ENCODE measurements around the gene SIRT3. TPM values are rescaled to one million over a fixed set of nuclear protein-coding genes. Genes with fewer than 3 reads are reported as not detected.
A peak's percentile ranks its signal among the peaks of the same experiment; 100 is the strongest.

Gene SIRT3
- total and polyA plus RNA-seq, 8 donors, result 7.7 to 25.1 (median 11.8) TPM

GRCh38 chr11:230431-230830, 5.7 kb downstream of the SIRT3 start:
- FAIRE-seq (no peak), ATAC-seq (no peak), DNase-seq (peak in 1 of 6 donors; percentile 26)
- TF ChIP-seq CTCF (IDR thresholded peaks at IDR 0.05), result no peak
- H3K27me3 ChIP-seq, result no peaks in the 10 kb centered on the region
- no peaks in the 10 kb centered on the region for H3K36me3 ChIP-seq
- H3K4me1 ChIP-seq, result peaks cover 0 to 6% (median 6%) of the 10 kb centered on the region in 3 donors
- 93 to 97% methylated on average over 10 of the region's 10 CpGs for WGBS, 2 donors
- H3K4me3 ChIP-seq, result no peak overlapping the region
- no peak overlapping the region for H3K27ac ChIP-seq
- H3K9me3 ChIP-seq, result no peaks in the 10 kb centered on the region
- intact Hi-C loops (cut with DNase I), result no loop called here

- DNase-seq (no peak), ATAC-seq (no peak), FAIRE-seq (no peak)
- H3K27ac ChIP-seq, result no peak overlapping the region
- intact Hi-C loops (cut with DNase I), result no loop called here
- no peaks in the 10 kb centered on the region for H3K27me3 ChIP-seq
- H3K36me3 ChIP-seq, result no peaks in the 10 kb centered on the region
- 76 to 90% methylated on average over 6 of the region's 6 CpGs for WGBS, 2 donors
- H3K4me3 ChIP-seq, result no peak overlapping the region
- TF ChIP-seq CTCF (IDR thresholded peaks at IDR 0.05), result no peak
- H3K9me3 ChIP-seq, result no peaks in the 10 kb centered on the region
- H3K4me1 ChIP-seq, result no peaks in the 10 kb centered on the region
These were observed 8.2 kb downstream of the SIRT3 start for GRCh38 chr11:227824-228379.

- no peak for FAIRE-seq
- no peaks in the 10 kb centered on the region for H3K36me3 ChIP-seq
- no peak for TF ChIP-seq CTCF (IDR thresholded peaks at IDR 0.05)
- H3K4me1 ChIP-seq, result no peaks in the 10 kb centered on the region
- intact Hi-C loops (cut with DNase I), result no loop called here
- DNase-seq, result peak in 1 of 6 donors; percentile 30
- H3K9me3 ChIP-seq, result no peaks in the 10 kb centered on the region
- H3K4me3 ChIP-seq, result no peak overlapping the region
- H3K27ac ChIP-seq, result no peak overlapping the region
- H3K27me3 ChIP-seq, result no peaks in the 10 kb centered on the region
- WGBS, 2 donors, result 94 to 96% methylated on average over 10 of the region's 10 CpGs
- no peak for ATAC-seq
These were observed 10.2 kb downstream of the SIRT3 start for GRCh38 chr11:225734-226453.

- H3K4me3 ChIP-seq, result no peak overlapping the region
- H3K27ac ChIP-seq, result no peak overlapping the region
- intact Hi-C loops (cut with DNase I), result no loop called here
- H3K27me3 ChIP-seq, result no peaks in the 10 kb centered on the region
- DNase-seq, result no peak
- ATAC-seq, result no peak
- FAIRE-seq, result no peak
- WGBS, 2 donors, result 84 to 94% methylated on average over 7 of the region's 7 CpGs
- no peaks in the 10 kb centered on the region for H3K9me3 ChIP-seq
- TF ChIP-seq CTCF (IDR thresholded peaks at IDR 0.05), result no peak
- H3K4me1 ChIP-seq, result no peaks in the 10 kb centered on the region
- no peaks in the 10 kb centered on the region for H3K36me3 ChIP-seq
These were observed 11.7 kb downstream of the SIRT3 start for GRCh38 chr11:224424-224823.

- no peaks in the 10 kb centered on the region for H3K9me3 ChIP-seq
- FAIRE-seq (no peak), DNase-seq (peak in 1 of 6 donors; percentile 12), ATAC-seq (no peak)
- no peaks in the 10 kb centered on the region for H3K27me3 ChIP-seq
- H3K36me3 ChIP-seq, result no peaks in the 10 kb centered on the region
- no peaks in the 10 kb centered on the region for H3K4me1 ChIP-seq
- no peak overlapping the region for H3K4me3 ChIP-seq
- no peak overlapping the region for H3K27ac ChIP-seq
- TF ChIP-seq CTCF (IDR thresholded peaks at IDR 0.05), result no peak
- intact Hi-C loops (cut with DNase I), result no loop called here
- WGBS, 2 donors, result 95 to 96% methylated on average over 7 to 9 of the region's 9 CpGs
These were observed 12.3 kb downstream of the SIRT3 start for GRCh38 chr11:223884-224283.
